GM21526 (cell line): ENCODE measurements around the gene PRR13.
"Not testable (repeated sequence)": the region's sequence is repeated elsewhere in the genome, so short reads cannot be mapped to it uniquely, and the experiment has no call there.

Source experiments
- ATAC-seq: cut with Tn5 transposase; IDR thresholded peaks from one replicate; pipeline ENCODE4 v1.9.1; 2021; ENCODE audit warnings: moderate library complexity; ENCODE audit not compliant: unreplicated experiment, low FRiP score

PRR13 gene, protein sequence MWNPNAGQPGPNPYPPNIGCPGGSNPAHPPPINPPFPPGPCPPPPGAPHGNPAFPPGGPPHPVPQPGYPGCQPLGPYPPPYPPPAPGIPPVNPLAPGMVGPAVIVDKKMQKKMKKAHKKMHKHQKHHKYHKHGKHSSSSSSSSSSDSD

GRCh38 chr12:53441040-53441833 is at the start of gene PRR13:
TSS of gene PRR13 (plus strand) at chr12:53441734. CDS start at chr12:53442715, 981 bp downstream.
- ATAC-seq, result peak; percentile 95

- no peak for ATAC-seq
These were observed 41.6 kb upstream of the PRR13 start for GRCh38 chr12:53399896-53400295.

GRCh38 chr12:53402351-53402750 is 39.2 kb upstream of the PRR13 start:
- not testable (repeated sequence) for ATAC-seq

DNA sequence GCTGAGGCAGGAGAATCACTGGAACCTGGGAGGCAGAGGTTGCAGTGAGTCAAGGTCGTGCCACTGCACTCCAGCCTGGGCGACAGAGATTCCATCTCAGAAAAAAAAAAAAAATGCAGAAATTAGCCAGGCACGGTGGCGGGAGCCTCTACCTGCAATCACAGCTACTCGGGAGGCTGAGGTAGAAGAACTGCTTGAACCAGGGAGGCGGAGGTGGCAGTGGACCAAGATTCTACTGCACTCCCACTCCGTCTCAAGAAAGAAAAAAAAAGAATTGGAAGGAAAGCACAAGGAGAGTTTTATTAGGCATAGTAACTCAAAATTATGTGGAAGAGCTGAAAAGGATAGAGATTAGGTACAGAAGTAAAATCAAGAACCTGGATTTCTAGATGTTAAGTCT is 38.7 kb upstream of the PRR13 start:
- ATAC-seq, result no peak

DNA sequence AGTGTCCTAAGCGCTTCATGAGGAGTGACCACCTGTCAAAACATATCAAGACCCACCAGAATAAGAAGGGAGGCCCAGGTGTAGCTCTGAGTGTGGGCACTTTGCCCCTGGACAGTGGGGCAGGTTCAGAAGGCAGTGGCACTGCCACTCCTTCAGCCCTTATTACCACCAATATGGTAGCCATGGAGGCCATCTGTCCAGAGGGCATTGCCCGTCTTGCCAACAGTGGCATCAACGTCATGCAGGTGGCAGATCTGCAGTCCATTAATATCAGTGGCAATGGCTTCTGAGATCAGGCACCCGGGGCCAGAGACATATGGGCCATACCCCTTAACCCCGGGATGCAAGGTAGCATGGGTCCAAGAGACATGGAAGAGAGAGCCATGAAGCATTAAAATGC is 30.6 kb upstream of the PRR13 start:
- ATAC-seq, result no peak

GRCh38 chr12:53413485-53414204 is 27.9 kb upstream of the PRR13 start:
- ATAC-seq, result no peak

DNA sequence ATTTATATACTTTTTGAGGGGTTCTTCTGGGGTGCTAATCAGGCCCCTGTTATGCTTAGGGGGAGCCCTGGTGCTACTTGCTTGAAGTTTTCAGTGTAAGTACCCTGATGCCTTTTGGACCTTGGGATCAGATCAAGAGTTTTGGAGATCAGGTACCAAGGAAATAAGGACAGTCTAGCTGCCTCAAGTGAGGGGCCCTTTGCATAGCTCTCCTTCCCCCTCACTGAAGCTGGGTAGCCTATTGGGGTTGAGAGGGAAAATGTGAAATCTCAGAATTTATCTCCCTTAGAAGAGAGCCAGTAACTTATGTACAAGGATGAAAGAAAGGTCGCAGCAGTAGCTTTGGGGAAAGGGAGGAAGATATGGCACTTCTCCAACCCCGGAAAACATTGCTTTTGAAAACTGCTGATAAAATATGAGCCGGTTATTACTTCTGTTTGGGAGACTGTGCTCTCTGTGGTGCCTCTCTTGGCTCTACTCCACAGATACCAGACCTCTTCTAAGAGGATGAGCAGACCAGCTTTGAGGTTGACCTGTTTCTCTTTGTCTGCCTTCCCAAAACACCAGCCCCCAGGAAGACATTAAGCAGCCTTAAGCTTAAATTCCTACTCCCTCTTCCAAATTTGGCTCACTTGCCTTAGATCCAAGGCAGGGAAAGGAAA is 26.6 kb upstream of the PRR13 start:
- ATAC-seq, result no peak

DNA sequence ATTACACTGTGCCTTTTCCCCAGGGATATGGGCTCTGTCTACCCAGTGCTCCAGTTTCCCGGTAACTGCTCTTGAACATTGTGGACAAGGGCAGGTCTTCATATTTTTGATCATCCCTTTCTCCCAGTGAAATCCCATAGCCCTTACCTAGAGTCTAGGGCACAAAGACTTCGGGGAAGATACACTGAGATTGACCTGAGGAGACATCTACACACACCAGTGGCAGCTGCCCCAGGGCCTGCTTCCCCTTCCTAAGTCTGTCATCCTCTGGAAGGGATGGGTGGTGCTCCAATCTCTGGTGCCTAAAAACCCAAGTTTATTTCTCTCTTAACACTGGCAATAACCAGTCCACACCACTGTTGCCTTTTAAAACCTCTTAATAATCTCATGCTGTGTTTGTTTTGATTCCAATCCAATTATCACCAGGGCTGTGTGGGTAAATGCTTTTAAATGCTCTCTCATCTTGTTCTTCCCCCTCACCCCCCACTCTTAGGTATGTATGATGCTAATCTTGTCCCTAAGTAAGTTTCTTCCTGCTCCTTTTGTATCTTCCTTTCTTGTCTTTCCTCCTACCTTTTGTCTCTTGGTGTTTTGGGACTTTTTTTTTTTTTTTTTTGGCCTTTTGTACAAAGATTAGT is 25.7 kb upstream of the PRR13 start:
- not testable (repeated sequence) for ATAC-seq

GRCh38 chr12:53417291-53417816 is 24.2 kb upstream of the PRR13 start:
- not testable (repeated sequence) for ATAC-seq

GRCh38 chr12:53418221-53418620 is 23.3 kb upstream of the PRR13 start:
- no peak for ATAC-seq

DNA sequence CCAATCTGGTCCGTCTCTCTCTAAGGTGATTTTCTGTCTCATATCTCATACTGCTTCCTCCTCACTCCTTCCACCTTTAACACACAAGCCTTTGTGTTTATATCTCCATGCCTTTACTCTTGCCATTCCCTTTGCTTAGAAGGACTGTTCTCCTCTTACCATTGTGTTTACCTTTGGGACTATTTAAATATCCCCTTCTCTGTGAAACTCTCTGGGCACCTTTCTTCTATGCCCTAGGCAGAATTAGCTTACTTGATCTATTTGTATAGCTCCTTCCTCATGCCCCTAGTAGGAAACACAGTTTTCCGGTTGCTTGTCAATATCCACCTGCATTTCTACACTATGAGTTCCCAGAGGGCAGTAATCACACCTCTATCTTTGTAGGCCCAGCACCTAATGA is 21.8 kb upstream of the PRR13 start:
- ATAC-seq, result no peak

GRCh38 chr12:53422247-53422646 is 19.3 kb upstream of the PRR13 start:
- not testable (repeated sequence) for ATAC-seq

DNA sequence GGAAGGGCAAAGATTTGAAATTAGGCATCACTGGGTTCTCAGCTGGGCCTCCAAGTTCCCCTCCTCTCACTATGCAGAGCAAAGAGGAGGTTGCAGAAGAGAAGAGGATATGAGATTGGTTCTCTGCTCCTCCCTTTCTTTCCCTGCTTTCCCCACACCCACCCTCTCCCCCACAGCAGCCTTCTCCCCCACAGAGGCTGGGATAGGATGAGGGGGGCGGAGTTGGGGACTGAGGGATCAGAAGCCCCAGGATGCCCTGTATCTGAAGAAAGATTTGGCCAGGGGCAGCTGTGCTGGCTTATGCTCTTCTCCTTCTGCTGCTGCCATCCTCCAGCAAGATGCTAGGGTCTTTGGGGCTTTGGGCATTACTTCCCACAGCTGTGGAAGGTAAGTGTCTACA is 17.9 kb upstream of the PRR13 start, which contains the start of gene AMHR2:
AMHR2 (plus strand) TSS at position 259 of the 400 bp plus-strand sequence; CDS start at position 339, 80 bp downstream.
- ATAC-seq, result no peak

DNA sequence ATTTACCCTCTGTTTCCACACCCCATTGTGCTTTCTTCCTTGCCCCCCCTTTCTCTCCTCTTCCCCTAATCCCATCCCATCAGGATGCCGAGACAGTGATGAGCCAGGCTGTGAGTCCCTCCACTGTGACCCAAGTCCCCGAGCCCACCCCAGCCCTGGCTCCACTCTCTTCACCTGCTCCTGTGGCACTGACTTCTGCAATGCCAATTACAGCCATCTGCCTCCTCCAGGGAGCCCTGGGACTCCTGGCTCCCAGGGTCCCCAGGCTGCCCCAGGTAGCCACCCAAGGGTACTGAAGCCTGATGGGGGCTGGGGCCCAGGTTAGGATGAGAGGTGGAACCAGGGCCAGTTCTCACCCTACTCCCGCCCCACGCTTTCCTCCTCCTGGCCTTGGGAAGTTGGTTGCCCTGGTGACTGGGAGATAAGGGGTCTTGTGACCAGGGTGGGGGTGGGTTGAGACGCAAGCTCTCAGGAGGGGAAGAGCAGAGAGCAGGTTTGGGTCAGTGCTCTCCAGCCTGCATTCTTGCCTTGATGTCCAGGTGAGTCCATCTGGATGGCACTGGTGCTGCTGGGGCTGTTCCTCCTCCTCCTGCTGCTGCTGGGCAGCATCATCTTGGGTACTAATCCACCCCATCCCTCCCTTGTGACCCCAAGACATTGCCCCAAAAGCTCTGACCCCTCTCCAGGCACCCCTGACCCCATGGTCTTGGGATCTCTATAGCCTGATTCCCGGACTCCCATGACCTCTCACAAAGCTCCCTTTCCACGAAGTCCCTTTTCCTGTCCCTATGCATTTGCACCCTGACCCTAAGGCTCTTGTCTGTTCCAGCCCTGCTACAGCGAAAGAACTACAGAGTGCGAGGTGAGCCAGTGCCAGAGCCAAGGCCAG is 16.7 kb upstream of the PRR13 start:
- no peak for ATAC-seq

DNA sequence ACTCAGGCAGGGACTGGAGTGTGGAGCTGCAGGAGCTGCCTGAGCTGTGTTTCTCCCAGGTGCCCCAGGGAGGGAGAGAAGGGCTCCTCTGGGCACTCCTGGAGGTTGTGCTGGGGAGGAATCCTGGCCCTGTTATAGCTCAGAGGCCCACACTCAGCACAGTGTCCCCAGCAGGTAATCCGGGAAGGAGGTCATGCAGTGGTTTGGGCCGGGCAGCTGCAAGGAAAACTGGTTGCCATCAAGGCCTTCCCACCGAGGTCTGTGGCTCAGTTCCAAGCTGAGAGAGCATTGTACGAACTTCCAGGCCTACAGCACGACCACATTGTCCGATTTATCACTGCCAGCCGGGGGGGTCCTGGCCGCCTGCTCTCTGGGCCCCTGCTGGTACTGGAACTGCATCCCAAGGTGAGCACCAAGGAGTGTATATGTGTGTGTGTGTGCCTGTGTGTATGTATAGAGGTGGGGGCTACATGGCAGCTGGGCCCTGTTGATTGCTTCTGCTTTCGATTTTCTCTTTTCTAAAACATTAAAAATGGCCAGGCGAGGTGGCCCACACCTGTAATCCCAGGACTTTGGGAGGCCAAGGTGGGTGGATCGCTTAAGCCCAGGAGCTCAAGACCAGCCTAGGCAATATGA is 15.9 kb upstream of the PRR13 start:
- ATAC-seq, result no peak

GRCh38 chr12:53427905-53428594 is 13.5 kb upstream of the PRR13 start:
- no peak for ATAC-seq

DNA sequence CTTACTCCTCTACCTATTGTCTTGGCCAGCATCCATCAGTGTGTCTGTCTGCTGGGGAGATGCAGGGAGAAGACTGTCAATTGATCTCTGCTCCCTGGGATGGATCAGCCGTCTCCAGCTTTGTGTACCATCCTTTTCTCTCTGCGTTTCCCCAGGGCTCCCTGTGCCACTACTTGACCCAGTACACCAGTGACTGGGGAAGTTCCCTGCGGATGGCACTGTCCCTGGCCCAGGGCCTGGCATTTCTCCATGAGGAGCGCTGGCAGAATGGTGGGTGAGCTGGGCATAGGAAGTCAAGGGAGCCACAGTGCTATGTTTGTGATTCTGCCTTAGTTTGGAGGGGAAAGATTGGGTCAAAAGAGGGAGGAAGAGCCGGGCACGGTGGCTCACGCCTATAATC is 12.8 kb upstream of the PRR13 start:
- no peak for ATAC-seq

- ATAC-seq, result no peak
These were observed 11.4 kb upstream of the PRR13 start for GRCh38 chr12:53430116-53430515.
